ENCODE results near the gene C3orf49.

Gene C3orf49

DNA sequence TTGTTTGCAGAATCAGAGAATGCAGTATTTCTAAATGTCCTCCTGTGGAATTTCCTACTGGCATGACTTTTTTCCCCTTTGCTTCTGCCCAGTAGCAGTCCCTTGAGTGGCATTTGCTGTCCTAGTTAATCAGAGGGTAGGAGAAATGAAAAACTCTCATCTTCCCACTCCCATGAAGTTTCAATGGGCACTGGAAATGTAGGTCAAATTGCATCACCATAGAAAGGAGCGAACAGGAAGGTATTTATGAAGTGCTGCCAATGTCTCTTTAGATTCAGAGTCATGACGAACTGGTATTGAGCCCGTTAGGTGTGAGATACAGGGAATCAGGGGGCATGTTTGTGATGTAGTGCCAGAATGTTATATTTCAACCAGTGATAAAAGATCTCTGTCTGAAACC is 67.8 kb downstream of the C3orf49 start:
- DNase-seq (ENCODE audit: low spot score), result no peak

DNA sequence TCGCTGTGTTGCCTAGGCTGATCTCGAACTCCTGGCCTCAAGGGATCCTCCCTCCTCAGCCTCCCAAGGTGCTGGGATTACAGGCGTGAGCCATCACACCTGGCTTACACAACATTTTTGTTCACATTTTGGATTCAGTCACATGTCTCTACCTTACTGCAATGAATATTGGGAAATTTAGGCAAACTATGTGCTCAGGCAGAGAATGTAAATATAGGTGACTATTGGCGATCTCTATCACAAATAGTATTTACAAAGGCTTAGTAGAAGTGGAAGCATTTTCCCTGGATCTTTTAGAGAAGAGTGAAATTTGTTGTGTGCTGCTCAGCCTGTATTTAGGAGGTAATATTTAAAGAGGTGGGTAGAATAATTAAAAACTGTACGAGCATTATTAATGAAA is 72.4 kb downstream of the C3orf49 start:
- no peak for DNase-seq (ENCODE audit: low spot score)

DNA sequence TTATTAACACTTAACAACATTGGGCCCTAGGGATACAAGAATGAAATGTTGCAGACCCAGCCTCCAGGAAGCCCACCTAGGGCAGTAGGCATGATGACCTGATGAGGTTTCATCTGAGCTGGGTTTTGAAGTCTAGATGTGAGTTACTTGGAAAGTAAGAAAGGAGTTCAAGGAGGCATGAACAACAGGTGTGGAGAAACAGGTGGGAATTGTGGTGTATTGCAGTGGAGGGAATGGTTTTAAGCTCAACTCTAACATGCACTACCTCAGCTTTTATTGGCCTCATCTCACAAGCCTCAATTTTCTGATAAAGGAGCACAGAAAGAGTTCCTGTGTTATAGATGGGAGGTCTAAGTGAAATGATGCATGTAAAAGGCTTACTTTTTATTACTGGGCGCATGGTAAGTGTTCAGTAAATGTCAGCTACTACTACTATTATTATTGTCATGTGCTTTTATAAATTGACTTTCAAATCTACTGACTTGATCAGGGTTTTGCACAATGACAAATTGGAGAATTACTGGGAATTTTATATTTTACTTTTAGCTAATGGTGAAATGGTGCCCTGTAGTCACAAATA is 73.8 kb downstream of the C3orf49 start:
- DNase-seq (ENCODE audit: low spot score), result no peak

DNA sequence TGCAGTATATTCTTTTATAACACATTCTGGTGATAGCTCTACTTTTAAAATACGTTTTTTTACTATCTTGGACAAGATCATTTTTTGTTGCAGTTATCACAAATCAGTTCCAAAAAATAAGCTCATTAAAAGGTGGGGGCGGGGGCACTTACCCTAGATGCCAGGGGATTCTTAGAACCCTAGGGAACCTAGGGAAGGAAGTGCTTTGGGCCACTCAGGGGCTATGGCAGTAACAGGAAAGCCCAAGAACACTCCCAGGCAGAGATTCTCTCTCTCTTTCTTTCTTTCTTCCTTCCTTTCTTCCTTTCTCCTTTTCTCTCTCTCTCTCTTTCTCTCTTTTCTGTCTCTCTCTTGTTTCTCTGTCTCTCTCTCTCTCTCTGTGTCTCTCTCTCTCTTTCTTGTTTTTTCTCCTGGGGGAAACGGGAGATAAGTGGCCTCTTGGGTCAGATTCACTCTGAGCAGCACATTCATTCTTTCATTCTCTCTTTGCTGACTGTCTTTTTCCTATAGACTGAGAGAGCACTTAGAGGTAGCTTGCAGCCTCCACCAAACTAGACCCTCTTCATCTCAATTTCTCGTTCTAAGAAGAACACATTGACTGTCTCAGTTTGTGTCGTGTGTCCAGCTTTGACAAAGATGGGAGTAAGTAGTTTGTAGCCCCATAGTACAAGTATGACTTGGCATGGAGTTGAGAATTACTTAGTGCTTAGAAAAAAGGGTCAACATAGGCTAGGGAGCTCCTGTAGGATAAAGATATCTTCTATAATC is 76.5 kb downstream of the C3orf49 start:
- no peak for DNase-seq (ENCODE audit: low spot score)

DNA sequence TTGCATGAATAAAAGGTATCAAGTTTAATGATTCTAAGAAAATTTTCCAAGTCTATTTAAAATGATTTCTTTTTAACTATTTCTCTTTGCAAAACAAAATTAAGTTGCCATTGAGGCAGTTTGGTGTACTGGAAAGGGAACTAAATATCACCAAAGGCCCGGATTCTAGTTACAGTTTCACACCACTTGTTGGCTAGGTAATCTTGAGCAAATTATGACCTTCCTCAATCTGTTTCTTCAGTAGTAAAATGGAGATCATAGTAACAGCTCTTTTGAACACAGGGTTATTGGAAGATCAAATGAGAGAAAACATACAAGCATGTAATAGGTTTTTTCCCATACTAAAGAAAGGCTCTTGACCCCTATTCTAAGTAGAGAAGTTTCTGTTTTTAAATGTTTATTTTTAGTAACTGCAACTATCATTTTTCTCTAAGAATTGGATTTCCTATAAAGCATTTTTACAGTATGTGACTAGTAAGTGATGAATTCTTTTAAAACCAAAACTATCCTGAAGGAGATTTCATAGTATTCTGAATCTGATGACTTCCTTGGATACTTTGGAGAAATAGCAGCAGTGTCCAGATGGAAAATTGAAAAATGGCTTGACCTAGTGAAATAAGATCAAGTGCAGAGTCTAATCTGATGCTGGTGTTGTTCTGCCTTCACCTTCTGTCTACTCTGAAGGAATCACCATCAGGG is 77.4 kb downstream of the C3orf49 start:
- DNase-seq (ENCODE audit: low spot score), result no peak
